Muscle layer of colon (tissue), 2 donors: Measurements from ENCODE around the gene WNT5B.

Experiments
- H3K27ac ChIP-seq: one replicate; pipeline ENCODE4 v1.7.0; 2013; ENCODE audit warnings: low read depth, mild to moderate bottlenecking, low read length, moderate library complexity
- H3K27me3 ChIP-seq, 2 donors: one replicate each; pipeline ENCODE4 v1.7.0; 2013; ENCODE audit warnings: low read length in 2 of 2, mild to moderate bottlenecking in 2 of 2; ENCODE audit not compliant: insufficient read depth in 2 of 2, control insufficient read depth in 1 of 2
- H3K36me3 ChIP-seq: one replicate; pipeline ENCODE4 v1.7.0; 2013; ENCODE audit warnings: mild to moderate bottlenecking, low read length; ENCODE audit not compliant: insufficient read depth
- H3K4me1 ChIP-seq: one replicate; pipeline ENCODE4 v1.7.0; 2013; ENCODE audit warnings: mild to moderate bottlenecking, low read length; ENCODE audit not compliant: insufficient read depth
- H3K4me3 ChIP-seq, 2 donors: one replicate each; pipeline ENCODE4 v1.7.0; 2013; ENCODE audit warnings: low read length in 2 of 2, low read depth in 1 of 2, mild to moderate bottlenecking in 1 of 2, moderate library complexity in 1 of 2
- H3K9ac ChIP-seq: one replicate; pipeline ENCODE4 v1.7.0; 2013; ENCODE audit warnings: low read length
- H3K9me3 ChIP-seq: one replicate; pipeline ENCODE4 v1.7.0; 2013; ENCODE audit warnings: mild to moderate bottlenecking, low read length
- donor health status: abdominal sarcoma.
- donor health status: Adenocarcinoma of cecum.

The WNT5B gene

DNA sequence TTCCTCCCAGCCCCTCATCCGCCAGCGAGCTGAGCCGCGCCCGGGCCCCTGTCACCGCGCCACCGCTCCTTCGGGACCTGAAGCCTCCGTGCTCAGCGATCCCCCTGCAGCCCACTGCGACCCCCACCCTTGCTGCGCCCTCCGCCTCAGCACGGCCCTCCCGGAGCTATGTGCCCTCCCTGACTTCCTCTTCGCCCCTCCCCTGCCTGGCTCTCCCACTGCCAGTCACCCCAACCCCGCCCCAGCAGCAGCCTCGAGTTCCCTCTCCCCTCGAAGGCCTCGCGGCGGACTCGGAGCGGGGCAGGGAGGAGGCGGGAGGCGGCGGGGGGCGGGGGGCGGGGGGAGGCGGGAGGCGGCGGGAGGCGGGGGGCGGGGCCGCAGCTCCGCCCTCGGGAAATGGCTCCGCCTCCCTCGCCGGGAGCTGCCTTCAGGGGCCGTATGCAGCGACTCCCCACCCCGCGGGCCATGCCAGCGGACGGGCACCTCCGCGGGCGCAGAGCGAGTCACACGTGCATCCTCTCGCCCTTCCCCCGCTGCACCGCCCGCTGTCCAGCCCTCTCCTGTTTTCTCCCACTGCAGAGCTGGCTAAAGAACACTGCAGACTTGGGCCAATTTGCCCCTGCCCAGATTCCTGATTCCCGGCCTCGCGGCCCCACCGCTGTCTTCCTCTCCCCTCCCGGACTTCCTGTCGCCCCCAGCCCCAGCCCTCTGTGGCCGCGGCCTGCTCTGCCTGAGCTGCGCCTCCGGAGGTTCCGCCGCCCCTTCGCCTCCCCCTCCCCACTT is 32.7 kb downstream of the WNT5B start:
- H3K9ac ChIP-seq = no peak overlapping the region
- peak overlapping the region; percentile 6 to 38 for H3K4me3 ChIP-seq
- H3K27me3 ChIP-seq = no peaks in the 10 kb centered on the region
- no peaks in the 10 kb centered on the region for H3K9me3 ChIP-seq
- H3K36me3 ChIP-seq = no peaks in the 10 kb centered on the region
- H3K27ac ChIP-seq = peak overlapping the region; percentile 56
- H3K4me1 ChIP-seq = peaks cover 4% of the 10 kb centered on the region

DNA sequence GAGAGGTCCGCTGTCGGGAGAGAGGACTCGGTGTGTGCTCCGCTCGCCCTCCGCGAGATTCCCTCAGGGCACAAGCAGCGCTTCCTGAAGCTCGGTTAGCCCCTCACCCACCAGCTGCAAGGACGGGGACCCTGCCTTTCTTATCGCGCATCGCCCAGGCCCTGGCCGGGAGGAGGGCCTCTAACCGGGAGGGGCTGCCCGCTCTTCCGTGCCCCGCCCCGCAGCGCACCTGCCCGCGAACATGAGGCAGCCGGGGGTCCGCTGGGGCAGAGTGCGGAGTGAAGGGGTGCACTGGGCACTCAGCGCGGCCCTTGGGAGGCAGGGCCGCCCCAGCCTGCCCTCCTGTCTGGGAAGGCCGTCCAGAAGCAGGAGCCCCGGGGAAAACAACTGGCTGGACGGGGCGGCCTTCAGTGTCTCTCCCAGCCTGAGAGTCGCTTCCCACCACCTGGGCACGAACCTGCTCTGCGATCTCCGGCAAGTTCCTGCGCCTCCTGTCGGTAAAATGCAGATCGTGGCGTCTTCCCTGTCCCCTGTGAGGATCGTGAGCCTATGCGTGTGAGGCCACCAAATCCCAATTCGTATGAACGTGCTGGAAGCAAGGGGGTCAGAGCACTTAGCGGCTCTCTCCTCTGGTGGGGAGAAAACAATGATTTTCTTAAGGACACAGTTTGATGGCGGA is 33.9 kb downstream of the WNT5B start:
- H3K9ac ChIP-seq = no peak overlapping the region
- H3K4me1 ChIP-seq = peaks cover 4% of the 10 kb centered on the region
- no peaks in the 10 kb centered on the region for H3K36me3 ChIP-seq
- no peak overlapping the region for H3K4me3 ChIP-seq
- no peaks in the 10 kb centered on the region for H3K27me3 ChIP-seq
- H3K9me3 ChIP-seq = no peaks in the 10 kb centered on the region
- H3K27ac ChIP-seq = no peak overlapping the region

DNA sequence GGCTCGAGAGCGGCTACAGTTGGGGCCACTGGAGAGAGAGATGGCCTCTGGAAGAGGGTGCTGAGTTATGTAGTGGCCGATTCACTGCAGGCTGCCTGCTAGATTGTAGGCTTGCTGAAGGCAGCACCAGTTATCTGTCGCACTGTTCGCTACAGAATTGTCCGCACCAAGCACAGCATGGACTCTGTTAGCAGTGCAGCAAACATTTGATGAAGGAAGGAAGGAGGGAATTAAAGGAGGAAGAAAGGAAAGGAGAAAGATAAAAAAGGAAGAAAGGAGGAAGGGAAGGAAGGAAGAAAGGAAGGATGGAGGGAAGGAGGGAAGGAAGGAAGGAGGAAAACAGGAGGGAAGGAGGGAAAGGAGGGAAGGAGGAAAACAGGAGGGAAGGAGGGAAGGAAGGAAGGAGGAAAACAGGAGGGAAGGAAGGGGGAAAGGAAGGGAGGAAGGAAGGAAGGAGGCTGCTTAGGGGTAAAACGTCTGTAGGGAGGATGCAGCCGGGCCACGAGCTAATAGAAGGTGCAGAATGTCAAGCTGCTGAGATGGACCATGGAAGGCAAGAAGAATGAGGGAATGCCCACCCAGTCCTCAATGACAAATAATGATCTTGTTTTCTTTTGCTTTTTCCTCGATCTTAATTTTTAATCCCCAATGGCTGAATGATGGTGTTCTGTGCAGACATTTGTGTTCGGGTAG is 34.6 kb downstream of the WNT5B start:
- H3K36me3 ChIP-seq = no peaks in the 10 kb centered on the region
- H3K9me3 ChIP-seq = no peaks in the 10 kb centered on the region
- H3K27ac ChIP-seq = no peak overlapping the region
- H3K27me3 ChIP-seq = no peaks in the 10 kb centered on the region
- H3K4me3 ChIP-seq = no peak overlapping the region
- H3K9ac ChIP-seq = no peak overlapping the region
- peaks cover 4% of the 10 kb centered on the region for H3K4me1 ChIP-seq

DNA sequence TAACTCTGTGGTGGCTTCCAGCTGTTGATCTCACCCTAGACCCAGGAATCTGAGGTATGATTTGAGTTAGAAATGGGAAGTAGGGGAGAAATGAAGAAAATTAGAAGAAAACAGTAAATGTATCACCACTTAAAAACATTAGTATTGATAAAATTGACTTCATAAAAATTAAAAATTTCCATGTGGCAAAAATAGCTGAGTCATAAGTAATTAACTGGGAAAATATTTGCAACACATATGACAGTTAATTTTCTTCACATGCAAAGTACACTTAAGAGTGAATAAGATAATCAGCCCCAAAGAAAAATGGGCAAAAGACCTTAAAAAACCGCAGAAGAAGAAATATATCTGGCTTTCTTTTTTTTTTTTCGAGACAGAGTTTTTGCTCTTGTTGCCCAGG is 36.3 kb downstream of the WNT5B start:
- Histone ChIP-seq H3K4me3 (no peak overlapping the region), H3K9ac (no peak overlapping the region), H3K36me3 (no peaks in the 10 kb centered on the region), H3K9me3 (no peaks in the 10 kb centered on the region), H3K27me3 (no peaks in the 10 kb centered on the region), H3K4me1 (peaks cover 4% of the 10 kb centered on the region), H3K27ac (no peak overlapping the region)

- Histone ChIP-seq H3K4me3 (no peak overlapping the region), H3K9ac (no peak overlapping the region), H3K9me3 (no peaks in the 10 kb centered on the region), H3K36me3 (no peaks in the 10 kb centered on the region), H3K27me3 (no peaks in the 10 kb centered on the region), H3K27ac (no peak overlapping the region), H3K4me1 (no peaks in the 10 kb centered on the region)
Measured at GRCh38 chr12:1666215-1666614, 37.2 kb downstream of the WNT5B start.

DNA sequence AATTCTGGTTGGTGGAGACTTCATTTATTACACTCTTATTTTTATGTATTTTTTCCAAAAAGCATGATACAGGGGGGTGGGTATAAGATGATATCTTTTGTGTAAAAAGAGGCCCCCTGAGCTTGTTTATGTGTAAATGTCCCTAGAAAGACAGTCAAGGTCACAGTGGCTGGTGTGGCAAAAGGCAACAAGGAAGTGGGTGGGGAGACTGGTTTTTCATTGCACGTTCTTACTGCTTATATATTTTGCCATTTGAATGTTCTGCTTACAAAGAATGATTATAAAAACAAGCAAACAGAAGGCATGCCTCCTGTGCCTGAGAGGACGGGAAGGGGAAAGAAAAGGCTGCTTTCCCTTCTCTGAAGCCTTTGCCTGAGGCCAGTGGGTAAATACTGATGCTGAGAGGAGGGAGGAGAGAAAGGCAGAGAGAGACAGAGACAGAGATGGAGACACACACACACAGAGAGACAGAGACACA is 37.7 kb downstream of the WNT5B start:
- Histone ChIP-seq H3K9me3 (no peaks in the 10 kb centered on the region), H3K27ac (no peak overlapping the region), H3K27me3 (no peaks in the 10 kb centered on the region), H3K4me3 (no peak overlapping the region), H3K36me3 (no peaks in the 10 kb centered on the region), H3K9ac (no peak overlapping the region), H3K4me1 (no peaks in the 10 kb centered on the region)

DNA sequence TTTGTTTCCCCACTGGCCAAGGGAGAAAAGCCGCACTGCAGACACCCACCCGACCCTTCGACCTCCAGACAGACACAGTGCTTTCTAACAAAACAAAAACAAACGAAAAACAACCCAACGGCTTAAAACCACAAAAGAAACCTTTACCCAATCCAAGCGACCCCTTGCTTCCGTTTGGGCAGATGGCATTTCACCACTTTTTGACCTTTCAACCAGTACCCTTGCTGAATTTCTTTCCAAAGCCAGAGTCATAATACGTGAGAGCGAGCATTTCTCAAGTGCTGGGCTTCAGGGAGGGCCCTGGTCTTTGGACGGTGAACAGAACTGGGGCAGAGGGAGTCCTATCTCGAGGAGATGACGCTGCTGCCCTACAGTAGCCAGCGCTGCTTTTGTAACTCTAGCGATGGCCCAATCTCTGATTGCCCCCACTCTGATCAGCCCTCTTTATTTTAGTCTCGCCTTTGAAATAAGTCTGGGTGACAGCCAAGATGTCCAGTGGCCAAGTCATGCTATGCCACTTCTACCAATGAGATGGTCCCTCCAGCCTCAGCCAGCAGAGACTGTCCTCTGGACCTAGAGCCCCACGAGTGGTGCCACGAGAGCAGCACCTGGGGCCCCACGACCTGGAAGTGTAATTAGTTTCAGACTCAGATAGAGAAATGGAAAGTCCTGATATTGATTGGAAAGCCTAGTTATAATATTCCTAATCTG is 40.0 kb downstream of the WNT5B start:
- Histone ChIP-seq H3K9me3 (no peaks in the 10 kb centered on the region), H3K9ac (no peak overlapping the region), H3K36me3 (no peaks in the 10 kb centered on the region), H3K4me1 (no peaks in the 10 kb centered on the region), H3K27ac (no peak overlapping the region), H3K4me3 (no peak overlapping the region), H3K27me3 (no peaks in the 10 kb centered on the region)

- Histone ChIP-seq H3K9ac (no peak overlapping the region), H3K9me3 (no peaks in the 10 kb centered on the region), H3K4me1 (no peaks in the 10 kb centered on the region), H3K36me3 (no peaks in the 10 kb centered on the region), H3K27ac (no peak overlapping the region), H3K4me3 (no peak overlapping the region), H3K27me3 (no peaks in the 10 kb centered on the region)
Measured at GRCh38 chr12:1670358-1671268, 41.6 kb downstream of the WNT5B start.

DNA sequence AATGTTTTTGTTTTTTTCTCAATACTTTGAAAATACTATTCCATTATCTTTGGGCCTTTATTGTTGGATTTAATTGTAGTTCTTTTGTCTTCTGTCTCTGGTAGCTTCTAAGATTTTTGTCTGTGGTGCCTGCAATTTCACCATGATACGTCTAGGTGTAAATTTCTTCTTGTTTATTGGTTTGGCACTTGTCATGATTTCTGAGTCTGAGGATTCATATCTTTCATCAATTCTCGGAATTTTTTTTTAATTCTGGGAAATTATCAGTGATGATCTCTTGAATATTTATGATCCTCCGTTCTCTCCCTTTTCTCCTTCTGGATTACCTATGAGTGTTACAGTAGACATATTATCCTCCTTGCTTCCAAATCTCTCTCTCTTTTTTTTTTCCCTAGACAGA is 47.0 kb downstream of the WNT5B start:
- H3K4me1 ChIP-seq = no peaks in the 10 kb centered on the region
- no peaks in the 10 kb centered on the region for H3K36me3 ChIP-seq
- no peak overlapping the region for H3K9ac ChIP-seq
- no peaks in the 10 kb centered on the region for H3K9me3 ChIP-seq
- no peak overlapping the region for H3K27ac ChIP-seq
- H3K4me3 ChIP-seq = no peak overlapping the region
- no peaks in the 10 kb centered on the region for H3K27me3 ChIP-seq

DNA sequence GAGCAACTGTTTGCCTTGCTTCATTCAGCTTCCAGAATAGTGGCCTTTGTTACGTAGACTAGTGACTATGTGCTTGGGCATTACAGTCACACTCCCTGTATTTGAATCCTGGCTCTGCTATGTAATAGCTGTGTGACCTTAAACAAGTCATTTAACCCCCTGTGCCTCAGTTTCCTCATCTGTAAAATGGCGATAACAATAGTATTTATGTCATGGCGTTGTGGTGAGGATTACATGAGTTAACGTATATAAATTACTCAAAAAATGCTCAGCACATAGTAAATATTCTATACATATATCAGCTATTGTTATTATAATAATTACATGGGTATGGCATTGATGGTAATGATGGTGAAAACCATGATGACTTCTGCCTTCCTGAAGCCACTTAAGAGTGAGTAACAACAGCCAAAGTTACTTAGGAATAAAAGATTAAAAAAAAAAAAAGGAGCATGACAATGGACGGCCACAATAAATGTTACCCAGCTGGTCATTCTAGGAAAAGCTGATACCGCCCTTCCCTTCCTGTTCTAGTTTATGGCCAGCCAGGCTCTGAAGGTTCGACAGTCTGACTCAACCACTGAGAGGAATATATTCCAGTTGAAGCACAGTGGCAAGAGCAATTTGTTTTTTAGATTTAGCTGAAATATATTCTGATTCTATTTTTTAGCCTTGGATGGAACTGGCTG is 51.9 kb downstream of the WNT5B start:
- no peaks in the 10 kb centered on the region for H3K9me3 ChIP-seq

More for the DNA sequence above, 51.9 kb downstream of the WNT5B start:
- Histone ChIP-seq H3K27me3 (no peaks in the 10 kb centered on the region), H3K36me3 (no peaks in the 10 kb centered on the region), H3K27ac (no peak overlapping the region), H3K4me1 (no peaks in the 10 kb centered on the region), H3K9ac (no peak overlapping the region), H3K4me3 (no peak overlapping the region)
